Smooth muscle cell (in vitro differentiated cells): ENCODE measurements around the gene C14orf119. TPM values are rescaled to one million over a fixed set of nuclear protein-coding genes. Genes with fewer than 3 reads are reported as not detected.

ENCODE experiments used
- DNase-seq: peaks from one replicate; lab custom pipeline; 2025; ENCODE audit not compliant: unreplicated experiment; lab: John Stamatoyannopoulos, UW
- H2AFZ ChIP-seq: fragments of 200-600 bp; sonication (generic); 2 replicates; pipeline ENCODE4 v1.6.0; 2016; ENCODE audit warnings: antibody characterized with exemption, low read depth, mild to moderate bottlenecking
- H3F3A ChIP-seq: fragments of 200-600 bp; sonication (generic); 2 replicates; pipeline ENCODE4 v1.6.0; 2017; ENCODE audit warnings: antibody characterized with exemption, low read depth
- H3K27ac ChIP-seq: fragments of 200-600 bp; sonication (generic); 2 replicates; pipeline ENCODE4 v1.5.1; 2016; ENCODE audit warnings: low read depth, mild to moderate bottlenecking
- H3K27me3 ChIP-seq: fragments of 200-600 bp; sonication (generic); 2 replicates; pipeline ENCODE4 v1.6.1; 2016; ENCODE audit warnings: low read depth, mild to moderate bottlenecking
- H3K36me3 ChIP-seq: fragments of 200-600 bp; sonication (generic); 2 replicates; pipeline ENCODE4 v1.5.1; 2016; ENCODE audit warnings: low read depth
- H3K4me1 ChIP-seq: fragments of 200-600 bp; sonication (generic); 2 replicates; pipeline ENCODE4 v1.5.1; 2016; ENCODE audit warnings: low read depth
- H3K4me2 ChIP-seq: fragments of 200-600 bp; sonication (generic); 2 replicates; pipeline ENCODE4 v1.6.0; 2016; ENCODE audit warnings: mild to moderate bottlenecking
- H3K4me3 ChIP-seq: fragments of 200-600 bp; sonication (generic); 2 replicates; pipeline ENCODE4 v1.5.1; 2016; ENCODE audit warnings: mild to moderate bottlenecking
- H3K79me2 ChIP-seq: fragments of 200-600 bp; sonication (generic); 2 replicates; pipeline ENCODE4 v1.6.0; 2016; ENCODE audit warnings: low read depth, mild to moderate bottlenecking
- H3K9ac ChIP-seq: fragments of 200-600 bp; sonication (generic); 2 replicates; pipeline ENCODE4 v1.6.0; 2016; ENCODE audit warnings: low read depth
- H3K9me3 ChIP-seq: fragments of 200-600 bp; sonication (generic); replicated peaks from 2 replicates; pipeline ENCODE4 v1.5.1; 2016; ENCODE audit warnings: low read depth
- H4K20me1 ChIP-seq: fragments of 200-600 bp; sonication (generic); 2 replicates; pipeline ENCODE4 v1.6.0; 2016; ENCODE audit warnings: low read depth
- CTCF ChIP-seq: fragments of 200-600 bp; sonication (generic); IDR thresholded peaks from 2 replicates; pipeline ENCODE4 v1.5.1; 2017; ENCODE audit warnings: borderline replicate concordance, mild to moderate bottlenecking, antibody characterized with exemption; ENCODE audit not compliant: insufficient read depth, poor library complexity, severe bottlenecking
- WGBS: methylation state at CpG from one replicate; pipeline ENCODE4 v1.1.7; 2016; ENCODE audit warnings: low lambda C conversion rate; 5-methylcytosine and 5-hydroxymethylcytosine counted together
- polyA plus RNA-seq: library from polyadenylated mRNA; unstranded; fragments of >200 nt; fragmentation: Nextera tagmentation; extraction: Ambion mirVana; gene quantifications from 2 replicates; pipeline ENCODE4 v1.2.1, GENCODE V29; 2016
- total RNA-seq: library from RNA; depleted of rRNA; stranded (reverse); fragments of >200 nt; gene quantifications from 2 replicates; pipeline ENCODE4 v1.2.3, GENCODE V29; 2014

C14orf119 gene
- total and polyA plus RNA-seq, 2 experiments from 2014 or later, result 54.1 to 130 TPM

GRCh38 chr14:23058654-23059504, 36.4 kb upstream of the C14orf119 start:
- Histone ChIP-seq H3K4me3 (no peak overlapping the region), H3F3A (peaks cover 47% of the 10 kb centered on the region), H3K4me1 (peaks cover 5% of the 10 kb centered on the region), H3K36me3 (no peaks in the 10 kb centered on the region), H4K20me1 (peaks cover 14% of the 10 kb centered on the region), H3K4me2 (no peak overlapping the region), H3K79me2 (no peaks in the 10 kb centered on the region), H2AFZ (no peak overlapping the region), H3K9ac (no peak overlapping the region), H3K27ac (no peak overlapping the region), H3K9me3 (no peaks in the 10 kb centered on the region), H3K27me3 (no peaks in the 10 kb centered on the region)
- no peak for DNase-seq
- 96% methylated on average over 21 of the region's 32 CpGs for WGBS
- TF ChIP-seq CTCF, result no peak

- no peak for TF ChIP-seq CTCF
- peak overlapping the region; percentile 38 for H3K27ac ChIP-seq
- peaks cover 32% of the 10 kb centered on the region for H4K20me1 ChIP-seq
- no peak overlapping the region for H3K4me3 ChIP-seq
- peaks cover 64% of the 10 kb centered on the region for H3F3A ChIP-seq
- no peak for DNase-seq
- peaks cover 11% of the 10 kb centered on the region for H3K79me2 ChIP-seq
- no peak overlapping the region for H2AFZ ChIP-seq
- no peaks in the 10 kb centered on the region for H3K9me3 ChIP-seq
- peaks cover 2% of the 10 kb centered on the region for H3K36me3 ChIP-seq
- H3K4me2 ChIP-seq, result no peak overlapping the region
- no peak overlapping the region for H3K9ac ChIP-seq
- H3K4me1 ChIP-seq, result peaks cover 5% of the 10 kb centered on the region
- H3K27me3 ChIP-seq, result no peaks in the 10 kb centered on the region
- WGBS, result 94% methylated on average over 17 of the region's 17 CpGs
Measured at GRCh38 chr14:23060536-23061260, 34.6 kb upstream of the C14orf119 start.

- H3K4me2 ChIP-seq, result peak overlapping the region; percentile 55
- H3K36me3 ChIP-seq, result peaks cover 7% of the 10 kb centered on the region
- H3K9ac ChIP-seq, result no peak overlapping the region
Measured at GRCh38 chr14:23062002-23062401, 33.3 kb upstream of the C14orf119 start.

More at GRCh38 chr14:23062002-23062401, 33.3 kb upstream of the C14orf119 start:
- no peak for TF ChIP-seq CTCF
- Histone ChIP-seq H3K4me1 (no peaks in the 10 kb centered on the region), H3F3A (peaks cover 64% of the 10 kb centered on the region), H3K27ac (peak overlapping the region; percentile 76), H4K20me1 (peaks cover 45% of the 10 kb centered on the region), H2AFZ (no peak overlapping the region), H3K4me3 (no peak overlapping the region), H3K27me3 (no peaks in the 10 kb centered on the region), H3K79me2 (peaks cover 24% of the 10 kb centered on the region), H3K9me3 (no peaks in the 10 kb centered on the region)
- WGBS, result 5% methylated on average over 4 of the region's 4 CpGs
- no peak for DNase-seq
